Ascending aorta (tissue), 2 donors: ENCODE measurements around the gene FBXW12. TPM values are rescaled to one million over a fixed set of nuclear protein-coding genes. Genes with fewer than 3 reads are reported as not detected.

Source experiments
- DNase-seq, 2 donors: peaks; one replicate each; pipeline ENCODE4 v3.0.0-alpha.2; 2019; ENCODE audit warnings: low spot score in 2 of 2
- H3K27ac ChIP-seq, 2 donors: fragments of 200-600 bp; sonication (generic); one replicate each; pipeline ENCODE4 v1.5.1; 2016 to 2017; ENCODE audit warnings: mild to moderate bottlenecking in 1 of 2
- H3K27me3 ChIP-seq: fragments of 200-600 bp; sonication (generic); one replicate; pipeline ENCODE4 v1.5.1; 2017
- H3K36me3 ChIP-seq, 2 donors: fragments of 200-600 bp; sonication (generic); one replicate each; pipeline ENCODE4 v1.5.1; 2016
- H3K4me1 ChIP-seq, 2 donors: fragments of 200-600 bp; sonication (generic); one replicate each; pipeline ENCODE4 v1.5.1; 2016 to 2017; ENCODE audit warnings: mild to moderate bottlenecking in 1 of 2
- H3K4me3 ChIP-seq, 2 donors: fragments of 200-600 bp; sonication (generic); one replicate each; pipeline ENCODE4 v1.5.1; 2016 to 2017; ENCODE audit warnings: mild to moderate bottlenecking in 1 of 2
- H3K9me3 ChIP-seq, 2 donors: fragments of 200-600 bp; sonication (generic); one replicate each; pipeline ENCODE4 v1.5.1; 2016
- CTCF ChIP-seq, 3 experiments: fragments of 200-600 bp in 2 of 3; fragments of 450-650 bp in 1 of 3; sonication (generic) in 2 of 3; IDR thresholded peaks; one replicate each; pipeline ENCODE4 v1.5.1; 2016 to 2019; ENCODE audit warnings: antibody characterized with exemption in 3 of 3, mild to moderate bottlenecking in 1 of 3, moderate library complexity in 1 of 3
- intact Hi-C: fragments of 100-400 bp; cut with DNase I; formaldehyde crosslinking; loops from one replicate; pipeline ENCODE4 v1.15.1; 2023
- total RNA-seq: library from RNA; depleted of rRNA; stranded (reverse); fragments of >200 nt; gene quantifications from one replicate; pipeline ENCODE4 v1.1.0, GENCODE V29; 2016

Gene FBXW12
- total RNA-seq, 1 donor from 2014 or later: not detected

DNA sequence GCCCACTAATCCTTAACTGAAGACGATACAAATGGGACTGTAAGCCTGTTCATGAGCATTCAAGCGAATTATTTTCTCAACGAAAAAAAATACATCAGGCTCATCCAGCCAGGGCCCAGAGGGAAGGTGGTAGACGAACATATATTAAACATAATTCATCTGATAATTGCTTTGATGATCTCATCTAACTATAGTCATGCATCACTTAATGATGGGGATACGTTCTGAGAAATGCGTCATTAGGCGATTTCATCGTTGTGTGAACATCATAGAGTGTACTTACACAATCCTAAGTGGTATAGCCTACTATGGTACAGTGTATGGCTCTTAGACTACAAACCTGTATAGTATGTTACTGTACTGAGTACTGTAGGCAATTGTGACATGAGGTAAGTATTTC is 28.6 kb upstream of the FBXW12 start:
- no peaks in the 10 kb centered on the region for H3K36me3 ChIP-seq
- H3K27ac ChIP-seq: no peak overlapping the region
- DNase-seq: no peak
- no peaks in the 10 kb centered on the region for H3K4me1 ChIP-seq
- no peaks in the 10 kb centered on the region for H3K27me3 ChIP-seq
- no peaks in the 10 kb centered on the region for H3K9me3 ChIP-seq
- no peak overlapping the region for H3K4me3 ChIP-seq
- intact Hi-C loops: no loop called here
- TF ChIP-seq CTCF (IDR thresholded peaks at IDR 0.05): no peak

DNA sequence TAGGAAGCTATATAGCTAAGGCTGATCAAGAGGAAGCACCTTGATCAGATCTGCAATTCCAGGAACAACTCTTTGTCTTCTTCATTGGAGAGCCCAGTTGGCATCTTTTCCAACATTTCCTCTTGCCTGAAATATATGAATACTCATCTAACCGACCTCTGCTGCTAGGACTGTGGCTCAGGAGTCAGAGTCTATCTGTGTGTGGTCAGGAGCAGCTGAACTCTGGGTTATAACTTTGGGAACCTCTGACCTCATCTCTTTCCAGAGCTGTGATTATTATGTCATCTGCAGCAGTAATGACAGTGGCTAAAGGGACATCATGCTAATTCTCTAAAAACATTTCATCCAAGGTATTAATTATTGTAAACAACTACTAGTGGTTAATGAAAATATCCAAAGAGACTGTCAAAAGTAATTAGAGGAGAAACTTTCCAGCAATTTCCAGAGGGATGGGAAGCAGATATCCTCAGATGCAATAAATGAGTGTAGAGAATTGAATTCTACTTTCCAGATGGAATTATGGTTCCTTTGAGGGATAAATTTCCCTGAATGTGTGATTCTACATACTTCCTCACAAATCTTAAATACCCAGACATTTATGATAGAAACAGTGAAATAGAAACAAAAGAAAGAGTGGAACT is 27.0 kb upstream of the FBXW12 start:
- Histone ChIP-seq H3K9me3 (no peaks in the 10 kb centered on the region), H3K4me1 (no peaks in the 10 kb centered on the region), H3K4me3 (no peak overlapping the region), H3K27ac (no peak overlapping the region), H3K27me3 (no peaks in the 10 kb centered on the region), H3K36me3 (no peaks in the 10 kb centered on the region)
- intact Hi-C loops: no loop called here
- TF ChIP-seq CTCF (IDR thresholded peaks at IDR 0.05): no peak
- DNase-seq: no peak

- TF ChIP-seq CTCF (IDR thresholded peaks at IDR 0.05): no peak
- Histone ChIP-seq H3K36me3 (no peaks in the 10 kb centered on the region), H3K9me3 (no peaks in the 10 kb centered on the region), H3K27me3 (no peaks in the 10 kb centered on the region), H3K27ac (no peak overlapping the region), H3K4me3 (no peak overlapping the region), H3K4me1 (no peaks in the 10 kb centered on the region)
- DNase-seq: no peak
- intact Hi-C loops: no loop called here
Observed at GRCh38 chr3:48345946-48346572, 26.0 kb upstream of the FBXW12 start.

GRCh38 chr3:48347500-48347899 is 24.5 kb upstream of the FBXW12 start:
- no peak for TF ChIP-seq CTCF (IDR thresholded peaks at IDR 0.05)
- H3K27ac ChIP-seq: no peak overlapping the region
- H3K4me3 ChIP-seq: no peak overlapping the region
- H3K27me3 ChIP-seq: no peaks in the 10 kb centered on the region
- H3K4me1 ChIP-seq: no peaks in the 10 kb centered on the region
- no peaks in the 10 kb centered on the region for H3K36me3 ChIP-seq
- intact Hi-C loops: no loop called here
- no peaks in the 10 kb centered on the region for H3K9me3 ChIP-seq
- no peak for DNase-seq

DNA sequence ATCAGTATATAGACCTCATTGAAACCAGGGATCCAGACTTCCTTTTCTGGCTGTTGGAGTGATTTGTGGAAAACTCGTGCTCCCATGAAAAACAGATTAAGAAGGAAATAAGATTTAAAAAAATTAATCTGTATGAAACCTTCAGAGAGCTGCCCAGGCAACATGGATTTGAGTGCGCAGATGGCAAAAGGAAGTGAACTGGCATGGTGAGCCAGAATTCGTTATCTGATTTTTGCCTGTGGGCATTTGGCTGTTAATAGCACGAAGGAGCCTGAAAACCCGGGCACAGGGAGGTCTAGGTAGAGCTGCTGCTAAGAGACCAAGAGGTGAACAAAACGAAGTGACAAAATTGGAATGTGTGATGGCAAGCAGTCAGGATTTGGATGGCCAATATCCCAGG is 19.5 kb upstream of the FBXW12 start:
- no peak for TF ChIP-seq CTCF (IDR thresholded peaks at IDR 0.05)
- intact Hi-C loops: no loop called here
- no peaks in the 10 kb centered on the region for H3K4me1 ChIP-seq
- no peak overlapping the region for H3K27ac ChIP-seq
- no peaks in the 10 kb centered on the region for H3K9me3 ChIP-seq
- DNase-seq: no peak
- H3K36me3 ChIP-seq: no peaks in the 10 kb centered on the region
- no peaks in the 10 kb centered on the region for H3K27me3 ChIP-seq
- no peak overlapping the region for H3K4me3 ChIP-seq
